ENCODE results near the gene KAT6B.

DNA sequence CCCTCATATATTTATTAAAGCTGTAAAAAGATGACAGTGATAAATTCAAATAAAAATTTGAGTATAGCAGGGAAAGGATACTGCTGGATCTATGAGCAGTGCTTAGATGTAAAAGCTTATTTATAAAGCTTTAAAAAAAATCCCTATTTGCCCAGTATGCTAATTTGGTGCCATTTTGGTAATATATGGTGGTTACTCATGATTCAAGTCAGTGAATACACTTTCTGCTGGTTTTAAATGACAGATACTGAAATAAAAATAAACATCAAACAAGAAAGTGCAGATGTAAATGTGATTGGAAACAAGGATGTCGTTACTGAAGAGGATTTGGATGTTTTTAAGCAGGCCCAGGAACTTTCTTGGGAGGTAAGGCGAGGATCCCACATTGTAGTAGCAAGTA, 150.7 kb downstream of the KAT6B start:
- TF ChIP-seq, protein P1, sequence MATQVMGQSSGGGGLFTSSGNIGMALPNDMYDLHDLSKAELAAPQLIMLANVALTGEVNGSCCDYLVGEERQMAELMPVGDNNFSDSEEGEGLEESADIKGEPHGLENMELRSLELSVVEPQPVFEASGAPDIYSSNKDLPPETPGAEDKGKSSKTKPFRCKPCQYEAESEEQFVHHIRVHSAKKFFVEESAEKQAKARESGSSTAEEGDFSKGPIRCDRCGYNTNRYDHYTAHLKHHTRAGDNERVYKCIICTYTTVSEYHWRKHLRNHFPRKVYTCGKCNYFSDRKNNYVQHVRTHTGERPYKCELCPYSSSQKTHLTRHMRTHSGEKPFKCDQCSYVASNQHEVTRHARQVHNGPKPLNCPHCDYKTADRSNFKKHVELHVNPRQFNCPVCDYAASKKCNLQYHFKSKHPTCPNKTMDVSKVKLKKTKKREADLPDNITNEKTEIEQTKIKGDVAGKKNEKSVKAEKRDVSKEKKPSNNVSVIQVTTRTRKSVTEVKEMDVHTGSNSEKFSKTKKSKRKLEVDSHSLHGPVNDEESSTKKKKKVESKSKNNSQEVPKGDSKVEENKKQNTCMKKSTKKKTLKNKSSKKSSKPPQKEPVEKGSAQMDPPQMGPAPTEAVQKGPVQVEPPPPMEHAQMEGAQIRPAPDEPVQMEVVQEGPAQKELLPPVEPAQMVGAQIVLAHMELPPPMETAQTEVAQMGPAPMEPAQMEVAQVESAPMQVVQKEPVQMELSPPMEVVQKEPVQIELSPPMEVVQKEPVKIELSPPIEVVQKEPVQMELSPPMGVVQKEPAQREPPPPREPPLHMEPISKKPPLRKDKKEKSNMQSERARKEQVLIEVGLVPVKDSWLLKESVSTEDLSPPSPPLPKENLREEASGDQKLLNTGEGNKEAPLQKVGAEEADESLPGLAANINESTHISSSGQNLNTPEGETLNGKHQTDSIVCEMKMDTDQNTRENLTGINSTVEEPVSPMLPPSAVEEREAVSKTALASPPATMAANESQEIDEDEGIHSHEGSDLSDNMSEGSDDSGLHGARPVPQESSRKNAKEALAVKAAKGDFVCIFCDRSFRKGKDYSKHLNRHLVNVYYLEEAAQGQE (IDR thresholded peaks at IDR 0.05; ENCODE audit: borderline replicate concordance) = no peak
- TF ChIP-seq SMC3 (conservative IDR thresholded peaks at IDR 0.05; ENCODE audit: poor library complexity) = no peak
- TF ChIP-seq, protein P2, sequence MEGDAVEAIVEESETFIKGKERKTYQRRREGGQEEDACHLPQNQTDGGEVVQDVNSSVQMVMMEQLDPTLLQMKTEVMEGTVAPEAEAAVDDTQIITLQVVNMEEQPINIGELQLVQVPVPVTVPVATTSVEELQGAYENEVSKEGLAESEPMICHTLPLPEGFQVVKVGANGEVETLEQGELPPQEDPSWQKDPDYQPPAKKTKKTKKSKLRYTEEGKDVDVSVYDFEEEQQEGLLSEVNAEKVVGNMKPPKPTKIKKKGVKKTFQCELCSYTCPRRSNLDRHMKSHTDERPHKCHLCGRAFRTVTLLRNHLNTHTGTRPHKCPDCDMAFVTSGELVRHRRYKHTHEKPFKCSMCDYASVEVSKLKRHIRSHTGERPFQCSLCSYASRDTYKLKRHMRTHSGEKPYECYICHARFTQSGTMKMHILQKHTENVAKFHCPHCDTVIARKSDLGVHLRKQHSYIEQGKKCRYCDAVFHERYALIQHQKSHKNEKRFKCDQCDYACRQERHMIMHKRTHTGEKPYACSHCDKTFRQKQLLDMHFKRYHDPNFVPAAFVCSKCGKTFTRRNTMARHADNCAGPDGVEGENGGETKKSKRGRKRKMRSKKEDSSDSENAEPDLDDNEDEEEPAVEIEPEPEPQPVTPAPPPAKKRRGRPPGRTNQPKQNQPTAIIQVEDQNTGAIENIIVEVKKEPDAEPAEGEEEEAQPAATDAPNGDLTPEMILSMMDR (IDR thresholded peaks at IDR 0.05; ENCODE audit: poor library complexity, severe bottlenecking) = no peak
